ENCODE measurements around the gene AKAP14.
"Not testable (repeated sequence)": the region's sequence is repeated elsewhere in the genome, so short reads cannot be mapped to it uniquely, and the experiment has no call there.

Gene AKAP14

DNA sequence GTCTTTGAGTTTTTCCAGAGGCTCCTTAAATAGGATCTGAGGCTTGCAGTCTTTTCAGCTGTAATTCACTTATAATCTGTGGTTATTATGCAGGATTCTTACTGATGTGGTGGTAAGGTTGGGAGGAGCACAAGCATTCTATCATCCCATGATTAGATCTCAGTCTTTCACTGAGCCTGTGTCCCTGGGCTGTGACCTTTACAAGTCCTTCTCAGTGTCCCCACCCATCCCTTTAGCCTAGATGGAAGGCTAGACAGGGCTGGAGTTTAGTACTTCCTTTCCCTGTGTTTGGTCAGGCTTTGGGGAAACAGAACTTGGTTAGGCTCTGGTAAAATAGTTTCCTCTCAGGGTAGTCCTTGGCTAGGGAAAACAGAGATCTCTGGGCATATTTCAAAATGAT, 64.9 kb downstream of the AKAP14 start:
- Mint-ChIP-seq H3K4me1 (no peaks in the 10 kb centered on the region), H3K27ac (no peak overlapping the region), H3K4me3 (no peak overlapping the region), H3K36me3 (ENCODE audit: low read depth) (no peaks in the 10 kb centered on the region), H3K9me3 (peaks cover 79% of the 10 kb centered on the region), H3K27me3 (ENCODE audit: low read depth, poor library complexity) (peaks cover 23% of the 10 kb centered on the region)
- TF ChIP-seq, protein P1, sequence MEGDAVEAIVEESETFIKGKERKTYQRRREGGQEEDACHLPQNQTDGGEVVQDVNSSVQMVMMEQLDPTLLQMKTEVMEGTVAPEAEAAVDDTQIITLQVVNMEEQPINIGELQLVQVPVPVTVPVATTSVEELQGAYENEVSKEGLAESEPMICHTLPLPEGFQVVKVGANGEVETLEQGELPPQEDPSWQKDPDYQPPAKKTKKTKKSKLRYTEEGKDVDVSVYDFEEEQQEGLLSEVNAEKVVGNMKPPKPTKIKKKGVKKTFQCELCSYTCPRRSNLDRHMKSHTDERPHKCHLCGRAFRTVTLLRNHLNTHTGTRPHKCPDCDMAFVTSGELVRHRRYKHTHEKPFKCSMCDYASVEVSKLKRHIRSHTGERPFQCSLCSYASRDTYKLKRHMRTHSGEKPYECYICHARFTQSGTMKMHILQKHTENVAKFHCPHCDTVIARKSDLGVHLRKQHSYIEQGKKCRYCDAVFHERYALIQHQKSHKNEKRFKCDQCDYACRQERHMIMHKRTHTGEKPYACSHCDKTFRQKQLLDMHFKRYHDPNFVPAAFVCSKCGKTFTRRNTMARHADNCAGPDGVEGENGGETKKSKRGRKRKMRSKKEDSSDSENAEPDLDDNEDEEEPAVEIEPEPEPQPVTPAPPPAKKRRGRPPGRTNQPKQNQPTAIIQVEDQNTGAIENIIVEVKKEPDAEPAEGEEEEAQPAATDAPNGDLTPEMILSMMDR (IDR thresholded peaks at IDR 0.05) = no peak
- DNase-seq = no peak

DNA sequence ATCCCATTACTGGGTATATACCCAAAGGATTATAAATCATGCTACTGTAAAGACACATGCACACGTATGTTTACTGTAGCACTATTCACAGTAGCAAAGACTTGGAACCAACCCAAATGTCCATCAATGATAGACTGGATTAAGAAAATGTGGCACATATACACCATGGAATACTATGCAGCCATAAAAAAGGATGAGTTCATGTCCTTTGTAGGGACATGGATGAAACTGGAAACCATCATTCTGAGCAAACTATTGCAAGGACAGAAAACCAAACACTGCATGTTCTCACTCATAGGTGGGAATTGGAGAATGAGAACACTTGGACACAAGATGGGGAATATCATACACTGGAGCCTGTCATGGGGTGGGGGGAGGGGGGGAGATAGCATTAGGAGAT, 71.1 kb downstream of the AKAP14 start:
- not testable (repeated sequence) for H3K27ac Mint-ChIP-seq; H3K27me3 Mint-ChIP-seq (ENCODE audit: low read depth, poor library complexity); DNase-seq; H3K36me3 Mint-ChIP-seq (ENCODE audit: low read depth); H3K4me3 Mint-ChIP-seq; H3K4me1 Mint-ChIP-seq
- H3K9me3 Mint-ChIP-seq = peaks cover 47% of the 10 kb centered on the region

All from nephron progenitor cell (in vitro differentiated cells).